22Rv1 (cell line): ENCODE measurements around the gene PTH2.

Experiments used
- CTCF ChIP-seq: fragments of 450-650 bp; IDR thresholded peaks from 2 replicates; pipeline ENCODE4 v1.5.1; 2017; ENCODE audit warnings: mild to moderate bottlenecking
- ZFX ChIP-seq: fragments of 450-650 bp; IDR thresholded peaks from 2 replicates; pipeline ENCODE4 v1.6.1; 2017; ENCODE audit warnings: antibody characterized with exemption, borderline replicate concordance

- no peak for TF ChIP-seq CTCF
- no peak for TF ChIP-seq ZFX
Observed at GRCh38 chr19:49453013-49453756, 29.9 kb upstream of the PTH2 start, which contains the start of gene ALDH16A1.
